Astrocyte of the spinal cord (primary cell): ENCODE measurements around the gene FAM241A.

ENCODE experiments used
- DNase-seq: peaks from one replicate; pipeline ENCODE4 v3.0.0; 2011; ENCODE audit warnings: low read depth, low spot score
- H3K4me3 ChIP-seq: 2 replicates; pipeline ENCODE4 v1.5.1; 2011; ENCODE audit warnings: low read depth, mild to moderate bottlenecking, low read length, moderate library complexity
- in situ Hi-C: cut with HindIII; loops from 2 replicates; pipeline ENCODE4 v1.10.0; 2017; ENCODE audit warnings: low sequenced_read_pairs
- TF ChIP-seq, protein P1 (sequence below): IDR thresholded peaks from 2 replicates; pipeline ENCODE4 v1.5.1; 2012; ENCODE audit warnings: low read depth, mild to moderate bottlenecking, low read length, inconsistent platforms

The FAM241A gene

DNA sequence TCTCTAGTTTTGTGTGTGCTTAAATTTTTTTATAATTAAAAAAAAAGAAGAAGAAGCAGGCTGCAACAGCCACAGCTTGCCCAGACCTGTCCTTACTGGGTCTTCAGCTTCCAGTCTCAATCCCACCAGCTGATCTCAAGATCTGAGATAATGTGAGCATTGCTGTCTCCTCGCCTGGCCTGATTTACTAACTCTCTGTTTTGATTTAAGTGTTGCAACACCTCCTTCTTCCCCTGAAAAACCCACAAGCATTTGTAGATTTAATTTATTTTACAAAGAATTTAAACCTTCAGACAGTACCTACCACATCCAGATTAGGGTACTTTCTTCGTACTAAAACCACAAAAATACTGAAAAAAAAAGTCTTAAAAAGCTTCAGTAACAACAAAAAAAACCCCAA lies 38.0 kb downstream of the FAM241A start:
- TF ChIP-seq, protein P1, sequence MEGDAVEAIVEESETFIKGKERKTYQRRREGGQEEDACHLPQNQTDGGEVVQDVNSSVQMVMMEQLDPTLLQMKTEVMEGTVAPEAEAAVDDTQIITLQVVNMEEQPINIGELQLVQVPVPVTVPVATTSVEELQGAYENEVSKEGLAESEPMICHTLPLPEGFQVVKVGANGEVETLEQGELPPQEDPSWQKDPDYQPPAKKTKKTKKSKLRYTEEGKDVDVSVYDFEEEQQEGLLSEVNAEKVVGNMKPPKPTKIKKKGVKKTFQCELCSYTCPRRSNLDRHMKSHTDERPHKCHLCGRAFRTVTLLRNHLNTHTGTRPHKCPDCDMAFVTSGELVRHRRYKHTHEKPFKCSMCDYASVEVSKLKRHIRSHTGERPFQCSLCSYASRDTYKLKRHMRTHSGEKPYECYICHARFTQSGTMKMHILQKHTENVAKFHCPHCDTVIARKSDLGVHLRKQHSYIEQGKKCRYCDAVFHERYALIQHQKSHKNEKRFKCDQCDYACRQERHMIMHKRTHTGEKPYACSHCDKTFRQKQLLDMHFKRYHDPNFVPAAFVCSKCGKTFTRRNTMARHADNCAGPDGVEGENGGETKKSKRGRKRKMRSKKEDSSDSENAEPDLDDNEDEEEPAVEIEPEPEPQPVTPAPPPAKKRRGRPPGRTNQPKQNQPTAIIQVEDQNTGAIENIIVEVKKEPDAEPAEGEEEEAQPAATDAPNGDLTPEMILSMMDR: no peak
- in situ Hi-C loops: no loop called here
- no peak for DNase-seq
- no peak overlapping the region for H3K4me3 ChIP-seq

DNA sequence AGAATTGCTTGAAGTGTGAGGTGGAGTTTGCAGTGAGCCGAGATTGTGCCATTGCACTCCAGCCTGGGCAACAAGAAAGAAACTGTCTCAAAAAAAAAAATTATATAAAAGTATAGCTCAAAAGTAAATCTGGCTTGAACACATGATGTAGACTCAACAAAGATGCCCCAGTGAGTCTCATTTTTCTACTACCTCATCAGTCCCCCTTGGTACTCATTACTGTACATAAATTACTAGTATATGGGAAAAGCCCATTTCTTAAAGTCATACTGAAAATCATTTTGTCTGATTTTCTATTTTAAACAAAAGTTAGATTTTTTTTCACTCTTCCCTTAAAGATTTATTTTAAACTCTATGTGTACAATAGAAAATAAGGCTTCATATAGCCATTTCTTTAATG lies 39.2 kb downstream of the FAM241A start:
- no peak for DNase-seq
- no peak overlapping the region for H3K4me3 ChIP-seq
- in situ Hi-C loops: no loop called here
- TF ChIP-seq, protein P1: no peak

DNA sequence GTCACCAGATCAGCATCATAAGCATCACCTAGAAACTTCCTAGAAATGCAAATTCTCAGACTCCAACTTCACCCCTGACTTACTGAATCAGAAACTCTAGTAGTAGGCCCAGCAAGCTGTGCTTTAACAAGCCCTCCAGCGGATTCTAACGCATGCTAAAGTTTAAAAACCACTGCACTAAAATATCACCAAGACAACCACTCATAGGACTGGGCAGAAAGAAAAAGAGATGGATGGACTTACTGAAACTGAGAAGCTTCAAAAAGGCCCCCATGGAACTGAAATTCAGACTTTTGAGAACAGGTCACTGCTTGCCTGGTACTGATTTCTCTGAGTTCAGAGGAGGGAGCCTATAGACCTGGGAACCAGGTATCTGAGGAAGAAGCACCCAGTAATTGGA lies 40.1 kb downstream of the FAM241A start:
- TF ChIP-seq, protein P1: no peak
- no peak for DNase-seq
- no peak overlapping the region for H3K4me3 ChIP-seq
- in situ Hi-C loops: no loop called here

DNA sequence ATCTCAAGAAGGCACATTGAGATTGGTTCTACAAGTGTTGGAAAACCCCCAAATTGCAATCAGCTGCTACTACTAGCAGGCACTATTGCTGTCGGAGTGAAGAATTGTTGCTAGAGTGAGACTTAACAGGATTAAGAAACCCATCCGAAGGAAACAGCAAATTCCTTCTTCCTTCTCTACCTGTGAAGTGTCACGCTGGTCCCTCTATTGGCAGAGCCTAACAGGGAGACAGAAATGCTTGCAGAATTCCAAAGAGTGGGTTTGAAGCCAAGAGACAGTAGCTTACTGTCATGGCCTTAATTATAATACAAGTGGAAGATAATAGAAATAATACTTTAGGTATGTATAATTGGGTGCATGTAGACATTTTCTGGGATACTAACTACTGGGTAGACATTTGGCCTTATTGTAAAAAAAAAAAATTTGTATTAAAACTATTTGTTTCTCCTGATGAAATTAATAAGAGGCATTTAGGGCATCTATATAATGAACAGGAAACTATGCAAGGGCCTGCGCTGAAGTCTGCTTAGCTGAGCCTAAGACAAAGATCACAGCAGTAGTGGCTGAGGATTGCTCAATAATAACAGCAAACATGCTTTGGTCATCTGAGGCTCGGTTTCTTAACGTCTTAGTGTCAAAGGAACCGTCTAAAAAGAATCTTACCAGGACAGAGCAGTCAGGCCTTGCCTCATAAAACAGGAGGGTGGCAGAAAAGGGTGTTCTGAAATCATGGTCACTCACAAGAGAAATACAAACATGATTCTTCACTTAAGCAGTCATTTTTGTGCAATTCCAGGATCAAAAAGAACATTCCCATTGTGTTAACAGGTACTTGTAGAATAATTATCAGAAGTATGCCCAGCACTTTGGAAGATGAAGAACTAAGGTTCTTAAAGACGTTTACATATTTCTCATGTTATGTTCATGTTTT lies 40.8 kb downstream of the FAM241A start:
- TF ChIP-seq, protein P1: no peak
- H3K4me3 ChIP-seq: no peak overlapping the region
- no peak for DNase-seq
- in situ Hi-C loops: no loop called here

DNA sequence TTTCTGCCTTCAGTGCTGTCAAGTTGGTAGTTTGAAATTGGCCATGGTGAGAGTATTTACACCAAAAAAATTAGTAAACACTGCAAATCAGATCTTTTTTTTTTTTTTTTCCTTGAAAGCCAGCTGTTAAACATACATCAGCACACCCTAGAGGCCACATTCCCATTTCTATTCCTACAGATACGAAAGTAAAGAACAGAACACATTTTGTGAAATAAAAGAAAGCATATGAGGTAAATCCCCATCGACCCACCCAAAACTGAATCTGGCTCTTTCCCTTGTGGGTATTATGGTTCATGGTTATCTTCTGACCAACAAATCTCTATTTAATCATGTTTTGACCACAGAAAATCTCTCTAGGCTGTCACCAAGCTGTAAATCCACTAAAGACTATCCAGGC lies 44.5 kb downstream of the FAM241A start:
- H3K4me3 ChIP-seq: no peak overlapping the region
- TF ChIP-seq, protein P1: peak; percentile 23
- in situ Hi-C loops: no loop called here
- no peak for DNase-seq

DNA sequence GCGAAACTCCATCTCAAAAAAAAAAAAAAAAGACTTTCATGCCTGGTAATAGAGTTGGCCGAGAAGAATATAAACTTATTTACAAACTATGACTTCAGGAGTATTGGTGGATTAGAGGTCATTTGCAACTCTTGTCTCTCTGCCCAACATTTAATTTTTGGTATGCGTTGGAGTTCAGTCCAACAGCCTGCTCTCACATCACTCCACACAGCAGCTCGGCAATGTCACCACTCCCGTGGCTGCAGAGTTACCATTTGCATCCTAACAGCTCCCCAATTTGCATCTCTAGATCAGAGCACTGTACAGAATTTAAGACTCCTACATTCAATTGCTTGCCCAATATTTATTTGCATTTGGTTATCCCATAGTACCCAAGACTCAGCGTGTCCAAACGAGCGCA lies 45.4 kb downstream of the FAM241A start:
- in situ Hi-C loops: no loop called here
- no peak for DNase-seq
- no peak overlapping the region for H3K4me3 ChIP-seq
- TF ChIP-seq, protein P1: no peak
